ENCODE results near the gene SMIM44. TPM values are rescaled to one million over a fixed set of nuclear protein-coding genes. Genes with fewer than 3 reads are reported as not detected.
A peak's percentile ranks its signal among the peaks of the same experiment; 100 is the strongest.

The SMIM44 gene
- polyA plus RNA-seq, 3 donors = not detected

DNA sequence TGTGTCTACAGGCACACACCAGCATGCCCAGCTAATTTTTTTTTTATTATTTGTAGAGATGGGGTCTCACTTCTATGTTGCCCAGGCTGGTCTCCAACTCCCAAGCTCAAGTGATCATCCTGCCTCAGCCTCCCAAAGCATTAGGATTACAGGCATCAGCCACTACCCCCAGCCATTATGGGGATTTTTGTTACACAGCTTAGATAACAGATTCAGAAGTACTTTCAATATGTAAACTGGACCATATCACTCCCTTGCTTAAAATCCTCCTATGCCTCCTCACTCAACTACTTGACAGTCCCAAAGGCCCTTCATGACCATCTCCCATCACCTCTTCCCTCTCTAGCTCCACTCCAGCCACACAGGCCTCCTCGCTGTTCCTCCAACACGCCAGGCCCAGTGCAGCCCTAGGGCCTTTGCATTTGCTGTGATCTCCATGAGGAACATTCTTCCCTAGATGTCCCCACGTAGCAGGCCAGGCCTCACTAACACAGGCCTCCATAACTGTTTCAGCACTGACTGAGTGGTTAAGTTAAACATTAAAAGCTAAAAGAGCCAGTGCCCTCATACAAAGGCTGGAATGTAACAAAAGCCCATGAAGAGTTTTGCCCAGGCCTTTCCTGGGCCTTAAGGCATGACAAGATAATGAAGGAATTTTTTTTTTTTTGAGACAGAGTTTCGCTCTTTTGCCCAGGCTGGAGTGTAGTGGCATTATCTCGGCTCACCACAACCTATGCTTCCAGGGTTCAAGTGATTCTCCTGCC, 14.7 kb upstream of the SMIM44 start:
- intact Hi-C loops (cut with micrococcal nuclease) = no loop called here
- TF ChIP-seq, protein P1, sequence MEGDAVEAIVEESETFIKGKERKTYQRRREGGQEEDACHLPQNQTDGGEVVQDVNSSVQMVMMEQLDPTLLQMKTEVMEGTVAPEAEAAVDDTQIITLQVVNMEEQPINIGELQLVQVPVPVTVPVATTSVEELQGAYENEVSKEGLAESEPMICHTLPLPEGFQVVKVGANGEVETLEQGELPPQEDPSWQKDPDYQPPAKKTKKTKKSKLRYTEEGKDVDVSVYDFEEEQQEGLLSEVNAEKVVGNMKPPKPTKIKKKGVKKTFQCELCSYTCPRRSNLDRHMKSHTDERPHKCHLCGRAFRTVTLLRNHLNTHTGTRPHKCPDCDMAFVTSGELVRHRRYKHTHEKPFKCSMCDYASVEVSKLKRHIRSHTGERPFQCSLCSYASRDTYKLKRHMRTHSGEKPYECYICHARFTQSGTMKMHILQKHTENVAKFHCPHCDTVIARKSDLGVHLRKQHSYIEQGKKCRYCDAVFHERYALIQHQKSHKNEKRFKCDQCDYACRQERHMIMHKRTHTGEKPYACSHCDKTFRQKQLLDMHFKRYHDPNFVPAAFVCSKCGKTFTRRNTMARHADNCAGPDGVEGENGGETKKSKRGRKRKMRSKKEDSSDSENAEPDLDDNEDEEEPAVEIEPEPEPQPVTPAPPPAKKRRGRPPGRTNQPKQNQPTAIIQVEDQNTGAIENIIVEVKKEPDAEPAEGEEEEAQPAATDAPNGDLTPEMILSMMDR (IDR thresholded peaks at IDR 0.05) = no peak

DNA sequence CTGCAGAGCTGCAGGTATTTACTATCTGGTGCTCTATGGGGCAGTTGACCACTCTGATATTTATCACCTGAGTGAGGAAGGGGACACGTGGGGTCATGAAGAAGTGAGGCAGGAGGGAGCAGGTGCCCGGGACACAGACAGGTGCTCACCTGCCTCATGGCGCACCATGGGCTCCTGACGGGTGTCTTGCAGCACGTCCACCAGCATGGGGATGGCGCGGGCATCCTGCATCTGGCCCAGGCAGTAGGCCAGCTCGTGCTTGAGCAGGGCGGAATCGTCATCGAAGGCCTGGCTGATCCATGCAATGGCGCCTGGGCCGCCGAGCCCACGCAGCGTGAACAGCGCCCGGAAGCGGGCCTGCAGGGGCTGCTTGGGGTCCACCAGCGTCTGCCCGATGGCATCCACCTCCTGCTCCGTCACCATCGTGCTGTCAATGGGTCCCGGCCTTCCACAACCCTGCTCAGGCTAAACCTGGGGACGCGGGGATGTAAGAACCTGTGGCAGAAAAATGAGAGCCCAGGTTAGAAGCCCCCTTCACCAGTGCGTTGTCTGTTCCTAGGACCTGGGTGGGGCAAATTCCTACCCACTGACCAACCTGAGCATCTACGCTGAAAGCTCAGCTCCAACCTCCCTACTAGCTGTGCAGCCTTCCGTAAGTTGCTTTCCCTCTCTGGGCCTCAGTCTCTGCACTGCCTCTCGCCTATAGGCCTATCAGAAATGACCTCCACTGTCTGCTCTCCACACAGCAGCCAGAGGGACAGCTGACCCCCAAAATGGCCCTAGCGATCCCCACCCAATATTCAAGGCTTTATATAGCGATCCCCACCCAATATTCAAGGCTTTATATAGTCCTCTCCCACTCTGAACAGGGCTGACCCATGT, 13.4 kb upstream of the SMIM44 start:
- no peaks in the 10 kb centered on the region for H4K20me1 ChIP-seq (ENCODE audit: insufficient read depth, low read length)
- intact Hi-C loops (cut with micrococcal nuclease) = no loop called here
- Mint-ChIP-seq H3K36me3 (peaks cover 35 to 54% of the 10 kb centered on the region in 2 donors), H3K27me3 (ENCODE audit: low read depth in 3 of 3) (peaks cover 0 to 3% (median 0%) of the 10 kb centered on the region in 3 donors), H3K27ac (peak overlapping the region in 2 of 7 donors; percentile 7 to 9), H3K9me3 (peaks cover 0 to 2% (median 0%) of the 10 kb centered on the region in 7 donors), H3K4me1 (peaks cover 12% of the 10 kb centered on the region), H3K4me3 (no peak overlapping the region)
- no peak overlapping the region for H3K9ac ChIP-seq (ENCODE audit: insufficient read depth, low read length, poor library complexity, severe bottlenecking)
- no peaks in the 10 kb centered on the region for H3K9me3 ChIP-seq (replicated peaks in 1 of 2; ENCODE audit: control insufficient read depth in 1 of 2, insufficient read depth in 1 of 2, low read length in 2 of 2)
- H3K4me2 ChIP-seq (replicated peaks; ENCODE audit: extremely low read depth, low read length, poor library complexity, severe bottlenecking) = no peak overlapping the region
- TF ChIP-seq, protein P1 (IDR thresholded peaks at IDR 0.05) = no peak
- peaks cover 25% of the 10 kb centered on the region for H3K79me2 ChIP-seq (ENCODE audit: insufficient read depth, low read length)
- no peak overlapping the region for H3K4me3 ChIP-seq (replicated peaks in 1 of 3; ENCODE audit: low read depth in 2 of 3, low read length in 3 of 3)
- no peak for DNase-seq
- H3K36me3 ChIP-seq (replicated peaks in 1 of 2; ENCODE audit: control insufficient read depth in 1 of 2, insufficient read depth in 2 of 2, low read length in 2 of 2) = peaks cover 36 to 56% of the 10 kb centered on the region in 2 donors
- WGBS (ENCODE audit: insufficient coverage) = 98% methylated on average over 26 of the region's 32 CpGs
- H3K4me1 ChIP-seq (ENCODE audit: control insufficient read depth in 1 of 2, insufficient read depth in 2 of 2, low read length in 2 of 2) = peaks cover 11 to 17% of the 10 kb centered on the region in 2 donors
- H3K27ac ChIP-seq (ENCODE audit: low read depth in 1 of 2, low read length in 2 of 2) = no peak overlapping the region
- H3K27me3 ChIP-seq (ENCODE audit: control insufficient read depth in 2 of 2, insufficient read depth in 2 of 2, low read length in 2 of 2) = no peaks in the 10 kb centered on the region
- no peak overlapping the region for H2AFZ ChIP-seq (ENCODE audit: insufficient read depth, low read depth, low read length, poor library complexity, severe bottlenecking)

More for the DNA sequence above, 14.7 kb upstream of the SMIM44 start:
- Mint-ChIP-seq H3K27ac (no peak overlapping the region), H3K9me3 (peaks cover 0 to 2% (median 0%) of the 10 kb centered on the region in 7 donors), H3K4me3 (no peak overlapping the region), H3K4me1 (peaks cover 12% of the 10 kb centered on the region), H3K36me3 (peaks cover 30 to 43% of the 10 kb centered on the region in 2 donors), H3K27me3 (ENCODE audit: low read depth in 3 of 3) (peaks cover 0 to 3% (median 0%) of the 10 kb centered on the region in 3 donors)
- Histone ChIP-seq H3K27ac (ENCODE audit: low read depth in 1 of 2, low read length in 2 of 2) (no peak overlapping the region), H3K9ac (ENCODE audit: insufficient read depth, low read length, poor library complexity, severe bottlenecking) (no peak overlapping the region), H3K4me2 (replicated peaks; ENCODE audit: extremely low read depth, low read length, poor library complexity, severe bottlenecking) (no peak overlapping the region), H3K36me3 (replicated peaks in 1 of 2; ENCODE audit: control insufficient read depth in 1 of 2, insufficient read depth in 2 of 2, low read length in 2 of 2) (peaks cover 26 to 43% of the 10 kb centered on the region in 2 donors), H4K20me1 (ENCODE audit: insufficient read depth, low read length) (no peaks in the 10 kb centered on the region), H2AFZ (ENCODE audit: insufficient read depth, low read depth, low read length, poor library complexity, severe bottlenecking) (no peak overlapping the region), H3K4me3 (replicated peaks in 1 of 3; ENCODE audit: low read depth in 2 of 3, low read length in 3 of 3) (no peak overlapping the region), H3K27me3 (ENCODE audit: control insufficient read depth in 2 of 2, insufficient read depth in 2 of 2, low read length in 2 of 2) (no peaks in the 10 kb centered on the region), H3K9me3 (replicated peaks in 1 of 2; ENCODE audit: control insufficient read depth in 1 of 2, insufficient read depth in 1 of 2, low read length in 2 of 2) (no peaks in the 10 kb centered on the region), H3K4me1 (ENCODE audit: control insufficient read depth in 1 of 2, insufficient read depth in 2 of 2, low read length in 2 of 2) (peaks cover 11 to 17% of the 10 kb centered on the region in 2 donors), H3K79me2 (ENCODE audit: insufficient read depth, low read length) (peaks cover 25% of the 10 kb centered on the region)
- WGBS (ENCODE audit: insufficient coverage) = 94% methylated on average over 2 of the region's 5 CpGs
- no peak for DNase-seq

Measured in CD14-positive monocyte (primary cell).